GM18520 (cell line): ENCODE data around the gene EXOC4.

Source experiments
- ATAC-seq: cut with Tn5 transposase; IDR thresholded peaks from one replicate; pipeline ENCODE4 v1.9.1; 2021; ENCODE audit not compliant: unreplicated experiment

The EXOC4 gene

GRCh38 chr7:133481676-133482075 is 228.8 kb downstream of the EXOC4 start:
- ATAC-seq = no peak

DNA sequence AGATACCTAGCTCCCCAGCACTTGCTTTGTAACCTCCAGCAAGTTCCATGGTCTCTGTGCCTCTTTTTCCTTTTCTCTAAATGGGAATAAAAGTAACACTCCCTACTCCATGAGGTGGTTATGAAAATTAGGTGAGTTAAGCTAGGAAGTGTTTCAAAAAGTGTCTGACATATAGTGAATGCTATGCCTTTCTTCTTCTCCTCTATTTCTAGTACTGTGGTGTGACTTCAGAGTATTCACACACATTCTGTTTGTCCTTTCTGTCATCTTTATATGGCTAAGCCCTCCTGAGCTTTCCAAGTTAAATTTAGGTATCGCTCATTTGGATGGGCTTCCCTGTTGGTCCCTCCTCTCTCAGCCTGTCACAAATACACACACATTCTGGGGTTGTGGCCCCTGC is 229.7 kb downstream of the EXOC4 start:
- no peak for ATAC-seq

DNA sequence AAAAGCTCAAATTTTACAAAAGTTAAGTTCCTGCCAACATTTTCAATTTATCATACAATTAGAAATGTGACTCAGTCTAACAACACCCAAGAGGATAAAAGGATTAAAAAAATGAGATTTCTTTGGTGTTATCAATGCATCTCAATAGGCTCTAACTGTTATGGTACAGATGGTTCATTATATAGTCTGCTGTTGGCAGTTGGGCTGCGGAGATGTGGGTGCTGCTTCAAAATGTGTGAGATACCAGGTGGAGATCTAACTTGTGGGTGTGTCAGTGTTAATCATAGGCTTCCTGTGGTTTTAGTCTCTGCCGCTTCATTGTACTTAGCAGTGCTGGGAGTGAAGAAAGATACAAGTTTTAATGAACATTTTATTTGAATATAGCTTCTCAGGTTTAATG is 231.2 kb downstream of the EXOC4 start:
- no peak for ATAC-seq

DNA sequence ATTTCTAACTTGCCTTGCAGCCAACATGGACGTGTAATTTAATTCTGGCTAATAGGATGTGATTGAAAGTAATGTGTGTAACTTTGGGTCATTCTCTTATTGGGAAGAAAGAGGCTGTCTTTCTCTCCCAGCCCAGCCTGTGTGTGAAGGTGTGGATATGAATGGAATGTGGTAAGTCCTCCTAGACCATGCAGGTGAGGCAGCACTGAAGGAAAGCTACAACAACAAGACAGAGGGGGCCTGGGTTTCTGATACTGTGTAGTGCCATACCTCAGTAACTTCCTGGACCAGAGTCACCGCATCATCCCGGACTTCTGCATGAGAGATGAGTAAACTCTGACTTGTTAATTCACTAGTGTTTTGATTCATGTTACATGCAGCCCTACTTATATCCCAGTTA is 237.0 kb downstream of the EXOC4 start:
- no peak for ATAC-seq

DNA sequence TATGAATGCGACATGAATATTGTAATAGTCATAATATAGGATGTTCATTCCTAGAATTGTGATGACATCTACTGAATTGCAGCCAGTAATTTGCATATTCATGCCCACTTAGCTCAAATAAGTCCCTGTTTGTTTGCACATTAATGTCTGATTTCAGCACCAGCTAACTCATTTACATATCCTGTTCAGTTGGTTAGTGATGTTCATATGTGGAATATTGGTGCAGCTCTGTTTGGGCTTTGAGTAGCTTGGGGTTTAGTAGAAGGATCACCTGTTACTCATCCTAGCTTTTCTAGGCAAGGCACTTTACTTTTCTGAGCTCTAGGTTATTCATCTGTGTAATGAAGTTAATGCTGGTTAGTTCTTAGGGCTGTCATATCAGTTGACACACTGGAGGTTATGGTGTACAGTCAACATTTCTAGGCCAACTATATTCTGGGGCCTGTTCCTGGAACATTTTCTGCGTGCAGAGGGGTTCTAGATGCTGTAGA is 238.4 kb downstream of the EXOC4 start:
- no peak for ATAC-seq

GRCh38 chr7:133491846-133492652 is 239.2 kb downstream of the EXOC4 start:
- no peak for ATAC-seq

DNA sequence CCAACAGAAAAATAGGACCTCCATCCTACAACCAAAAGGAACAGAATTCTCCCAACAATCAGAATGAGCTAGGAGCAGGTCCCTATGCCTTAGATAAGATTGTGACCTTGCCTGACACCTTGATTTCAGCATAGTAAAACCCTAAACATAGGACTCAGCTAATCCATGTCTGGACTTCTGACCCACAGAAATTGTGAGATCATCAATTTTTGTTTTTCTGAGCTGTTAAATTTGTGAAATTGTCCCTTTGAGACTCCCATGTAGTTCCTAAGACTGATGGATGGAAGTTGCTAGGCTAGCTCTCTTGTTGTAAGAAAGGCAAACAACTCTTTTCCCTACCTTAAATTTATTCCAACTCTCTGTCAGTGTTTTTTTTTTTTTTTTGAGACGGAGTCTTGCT is 244.2 kb downstream of the EXOC4 start:
- ATAC-seq = no peak

- ATAC-seq = no peak
These were observed 248.9 kb downstream of the EXOC4 start for GRCh38 chr7:133501771-133502170.

- ATAC-seq = no peak
These were observed 249.6 kb downstream of the EXOC4 start for GRCh38 chr7:133502498-133502897.

GRCh38 chr7:133502972-133503371 is 250.1 kb downstream of the EXOC4 start:
- ATAC-seq = no peak

DNA sequence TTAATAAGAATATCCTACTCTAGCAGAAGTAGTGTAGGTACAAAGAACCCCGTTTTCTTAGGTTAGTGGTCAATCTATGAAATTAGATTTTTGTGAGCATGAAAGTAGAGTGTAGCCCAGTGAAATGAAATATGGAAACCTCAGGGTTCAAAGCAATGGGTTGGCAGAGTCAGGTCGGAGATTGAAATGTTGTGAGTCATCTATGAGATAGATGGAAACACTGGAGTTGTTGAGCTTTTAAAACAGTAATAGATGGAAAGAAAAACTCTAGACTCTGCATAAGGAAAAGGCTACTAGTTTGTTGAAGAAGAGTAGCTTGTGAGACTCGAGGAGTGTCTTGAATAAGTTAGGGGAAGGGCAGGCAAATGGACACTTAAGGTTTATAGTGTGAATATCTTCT is 251.9 kb downstream of the EXOC4 start:
- ATAC-seq = no peak

- ATAC-seq = no peak
These were observed 256.9 kb downstream of the EXOC4 start for GRCh38 chr7:133509822-133510221.

GRCh38 chr7:133510326-133511055 is 257.6 kb downstream of the EXOC4 start:
- no peak for ATAC-seq

GRCh38 chr7:133511252-133511651 is 258.4 kb downstream of the EXOC4 start:
- no peak for ATAC-seq

DNA sequence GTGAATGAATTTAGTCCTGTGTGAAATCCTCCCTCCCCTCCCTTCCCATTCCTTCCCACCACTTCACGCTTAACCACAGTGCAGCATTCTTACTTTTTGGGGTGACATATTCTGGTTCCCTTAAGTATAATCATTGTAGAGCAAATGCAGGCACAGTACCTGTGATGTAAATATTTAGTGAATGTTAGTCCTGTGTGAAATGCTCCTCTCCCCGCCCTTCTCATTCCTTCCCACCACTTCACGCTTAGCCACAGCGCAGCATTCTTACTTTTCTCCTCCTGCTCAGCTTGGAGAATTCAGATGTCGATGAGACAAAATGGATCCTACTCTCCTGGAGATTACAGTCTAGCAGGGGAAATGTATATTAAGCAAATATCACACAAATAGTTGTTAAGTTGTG is 258.8 kb downstream of the EXOC4 start:
- no peak for ATAC-seq

GRCh38 chr7:133512560-133512959 is 259.7 kb downstream of the EXOC4 start:
- peak; percentile 67 for ATAC-seq

GRCh38 chr7:133513608-133514007 is 260.7 kb downstream of the EXOC4 start:
- no peak for ATAC-seq

DNA sequence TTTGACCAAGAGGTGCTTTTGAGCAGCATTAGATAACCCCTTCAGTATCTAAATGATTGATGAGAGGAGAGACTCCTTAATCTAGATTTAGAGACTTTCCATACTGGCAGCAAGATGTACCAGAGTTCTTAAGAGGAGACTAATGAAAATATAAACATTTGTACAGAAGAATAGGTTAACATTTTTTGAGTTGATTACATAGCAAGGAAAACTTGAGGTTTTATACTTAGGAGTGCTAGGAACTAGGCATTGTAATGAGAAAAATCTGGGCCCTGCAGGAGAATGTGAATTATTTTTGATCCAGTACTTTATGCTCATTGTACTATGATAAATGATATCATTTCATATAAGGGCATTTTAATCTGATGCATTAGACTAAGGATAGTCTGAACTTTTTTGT is 261.7 kb downstream of the EXOC4 start:
- no peak for ATAC-seq

GRCh38 chr7:133517766-133518165 is 264.9 kb downstream of the EXOC4 start:
- no peak for ATAC-seq

GRCh38 chr7:133518718-133519117 is 265.8 kb downstream of the EXOC4 start:
- ATAC-seq = no peak

- ATAC-seq = no peak
These were observed 267.4 kb downstream of the EXOC4 start for GRCh38 chr7:133520248-133520647.

DNA sequence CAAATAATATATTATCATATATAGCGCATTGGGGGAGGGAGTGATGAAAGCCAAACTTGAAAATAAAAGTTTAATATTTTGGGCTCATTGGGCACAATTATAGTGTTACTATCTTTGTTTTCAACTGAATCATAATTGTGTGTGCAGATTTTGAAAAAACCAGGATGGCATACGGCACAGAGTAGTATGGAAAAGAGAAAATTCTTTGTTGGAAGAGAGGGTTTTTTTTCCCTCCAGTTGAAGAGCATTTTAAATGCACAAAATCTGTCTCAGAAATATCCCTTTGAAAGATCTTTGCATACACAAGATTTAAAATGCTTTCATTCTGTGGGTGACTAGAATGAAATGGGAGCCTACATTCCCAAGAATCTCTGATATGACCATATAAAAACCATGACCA is 269.6 kb downstream of the EXOC4 start:
- ATAC-seq = no peak
